ENCODE data around the gene CHSY1.
"Not testable (repeated sequence)": the region's sequence is repeated elsewhere in the genome, so short reads cannot be mapped to it uniquely, and the experiment has no call there.

CHSY1 gene

DNA sequence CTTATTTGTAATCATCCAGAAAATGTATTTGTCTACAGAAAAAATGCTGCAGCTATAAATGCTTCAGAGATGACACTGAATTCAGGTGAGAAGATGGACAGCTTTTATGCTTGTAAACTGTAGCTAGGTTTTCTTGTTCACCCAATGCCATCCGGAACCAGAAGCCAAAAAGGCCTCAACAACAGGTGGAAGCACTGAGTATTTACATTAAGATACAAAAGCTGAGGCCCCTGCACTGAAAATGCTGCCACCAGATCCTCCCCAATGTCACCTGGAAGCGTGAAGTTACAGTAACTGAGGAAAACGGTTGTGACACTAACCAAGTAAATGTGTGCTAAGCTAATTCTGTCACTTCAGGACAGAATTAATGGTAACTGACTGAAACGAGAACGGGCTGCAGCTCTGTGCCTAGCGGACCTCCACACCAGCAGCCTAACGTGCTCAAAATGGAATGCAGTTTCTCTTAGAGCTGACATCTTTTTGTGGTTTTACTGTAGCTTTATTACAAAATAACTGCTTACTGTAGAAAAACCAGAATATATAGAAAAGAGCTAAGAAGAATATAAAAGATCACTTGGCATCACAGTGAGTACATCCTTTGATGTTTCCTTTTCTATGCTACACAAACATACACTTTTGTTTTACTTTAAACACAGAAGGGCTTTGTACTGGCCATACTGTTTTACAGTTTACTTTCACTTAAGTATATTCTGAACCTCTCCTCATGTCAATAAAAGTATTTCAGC is 7.6 kb downstream of the CHSY1 start:
- no peak for DNase-seq

DNA sequence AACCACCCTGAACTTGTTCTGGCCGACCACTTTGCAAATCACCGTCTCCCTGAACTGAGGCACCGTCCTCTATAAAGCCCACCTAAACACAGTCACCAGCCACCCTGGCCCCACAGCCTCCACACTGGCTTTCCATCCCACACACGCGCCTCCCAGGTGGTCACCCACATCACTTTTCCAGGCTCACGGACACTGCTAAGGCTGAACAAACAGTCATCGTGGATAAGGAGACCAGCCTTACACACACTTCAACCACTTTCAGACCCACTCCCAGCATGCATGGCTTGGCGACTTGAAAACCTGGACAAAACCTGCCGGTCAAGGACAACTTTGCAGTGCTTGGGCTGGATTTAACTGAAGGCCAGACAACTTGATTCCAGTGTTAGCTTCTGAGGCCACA is 8.4 kb downstream of the CHSY1 start:
- DNase-seq, result no peak

DNA sequence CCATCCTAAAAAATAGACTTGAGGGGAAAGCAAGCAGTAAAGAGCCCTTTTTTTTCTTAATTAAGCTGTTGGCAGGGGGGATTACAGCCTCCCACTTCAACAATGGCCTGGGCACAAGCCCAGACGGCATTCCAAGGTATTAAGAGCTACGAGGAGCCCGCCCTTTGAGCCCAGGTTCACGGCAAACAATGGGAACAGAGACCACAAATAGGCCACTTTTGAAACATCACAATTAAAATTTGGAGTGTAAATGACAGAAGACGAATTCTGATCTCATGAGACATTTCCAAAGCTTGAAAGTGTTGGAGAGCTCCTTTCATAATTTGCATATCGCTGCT is 8.9 kb downstream of the CHSY1 start:
- DNase-seq, result no peak

DNA sequence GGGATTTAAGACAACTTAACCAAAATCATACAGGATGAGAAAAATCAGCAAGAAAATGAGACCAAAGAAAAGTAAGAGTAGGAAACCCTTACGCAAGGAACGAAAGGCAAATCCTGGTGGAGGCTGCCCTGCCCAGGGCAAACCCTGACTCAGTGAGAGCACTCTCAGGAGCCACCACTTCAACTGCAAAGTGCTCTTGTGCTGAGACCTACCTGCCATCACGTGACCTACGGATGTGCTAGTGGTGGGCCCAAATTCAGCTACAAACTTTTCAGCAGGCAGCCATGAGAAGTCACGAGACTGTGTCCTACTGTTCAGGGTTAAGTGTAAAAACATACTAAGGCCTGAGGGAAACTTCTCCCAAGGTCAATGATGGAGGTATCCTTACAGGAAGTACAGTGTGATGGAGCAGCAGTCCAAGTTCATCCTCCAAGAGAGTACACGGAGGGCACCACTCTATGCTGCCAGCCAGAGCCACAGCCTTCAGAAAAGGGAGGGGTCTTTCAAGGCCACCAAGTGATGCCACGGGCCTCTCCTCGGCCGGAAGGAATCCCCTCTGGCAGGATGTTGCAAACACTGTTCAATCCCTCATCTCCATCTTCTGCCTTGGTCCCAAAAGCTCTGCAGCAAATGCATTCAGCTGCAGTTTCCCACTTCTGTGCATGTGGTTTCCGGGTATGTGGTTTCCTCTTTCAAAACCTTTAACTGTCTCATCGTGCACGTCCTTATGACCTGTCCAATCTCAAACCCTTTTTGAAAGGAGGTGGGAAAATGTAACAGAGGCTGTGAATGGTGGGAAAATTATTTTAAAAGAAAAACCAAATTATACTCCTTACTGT is 9.5 kb downstream of the CHSY1 start:
- peak; percentile 31 for DNase-seq

DNA sequence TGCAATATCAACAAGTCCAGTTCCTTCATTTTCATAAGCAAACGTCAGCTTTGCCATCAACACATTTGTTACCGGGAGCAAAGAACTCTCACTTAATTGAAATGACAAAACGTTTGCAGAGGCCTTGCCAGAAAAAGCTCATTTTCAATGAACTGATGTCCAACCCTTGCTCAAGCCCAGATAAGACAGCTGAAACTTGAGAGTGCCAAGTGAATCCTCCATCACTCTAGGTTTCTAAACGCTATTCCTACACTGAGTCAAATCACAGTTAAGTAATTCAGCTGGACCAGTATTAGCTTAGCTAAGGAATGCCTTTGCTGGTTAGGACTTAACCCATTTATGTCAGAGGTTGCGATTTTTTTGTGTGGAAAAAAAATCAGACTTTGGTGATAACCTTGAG is 11.5 kb downstream of the CHSY1 start:
- DNase-seq, result no peak

DNA sequence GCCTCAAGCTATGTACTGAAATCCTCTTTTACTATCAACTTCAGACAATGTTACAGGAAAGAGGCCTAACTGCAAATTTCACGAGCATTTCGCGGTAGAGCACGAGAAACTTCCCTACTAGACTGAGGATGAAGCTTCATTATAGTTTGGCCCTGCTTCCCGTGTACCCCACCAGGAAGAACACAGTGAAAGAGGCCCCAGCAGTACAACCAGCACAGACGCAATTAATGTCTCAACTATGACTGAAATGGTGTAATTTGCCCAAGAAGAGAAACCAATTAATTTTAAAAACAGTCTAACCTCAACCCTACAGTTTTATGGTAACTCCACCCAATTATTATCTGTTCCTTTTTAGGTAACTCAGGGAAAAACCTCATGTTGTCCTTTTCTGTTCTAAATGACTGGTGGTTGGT is 12.1 kb downstream of the CHSY1 start:
- DNase-seq, result no peak

DNA sequence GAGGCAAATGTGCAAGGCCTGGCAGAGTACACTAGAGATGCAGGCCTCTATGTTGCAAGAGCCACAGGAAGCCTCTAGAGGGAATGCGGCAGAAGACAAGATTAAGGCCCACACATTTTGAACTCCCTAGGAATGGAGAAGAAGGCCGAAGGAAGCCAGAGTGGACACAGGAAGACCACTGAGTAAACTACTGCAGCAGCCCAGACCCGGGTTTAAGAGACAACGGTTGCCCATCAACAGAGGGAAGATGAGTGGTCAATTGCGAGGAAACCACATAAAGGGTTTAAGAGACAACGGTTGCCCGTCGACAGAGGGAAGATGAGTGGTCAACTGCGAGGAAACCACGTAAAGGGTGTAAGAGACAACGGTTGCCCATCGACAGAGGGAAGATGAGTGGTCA is 14.6 kb downstream of the CHSY1 start:
- DNase-seq, result no peak

DNA sequence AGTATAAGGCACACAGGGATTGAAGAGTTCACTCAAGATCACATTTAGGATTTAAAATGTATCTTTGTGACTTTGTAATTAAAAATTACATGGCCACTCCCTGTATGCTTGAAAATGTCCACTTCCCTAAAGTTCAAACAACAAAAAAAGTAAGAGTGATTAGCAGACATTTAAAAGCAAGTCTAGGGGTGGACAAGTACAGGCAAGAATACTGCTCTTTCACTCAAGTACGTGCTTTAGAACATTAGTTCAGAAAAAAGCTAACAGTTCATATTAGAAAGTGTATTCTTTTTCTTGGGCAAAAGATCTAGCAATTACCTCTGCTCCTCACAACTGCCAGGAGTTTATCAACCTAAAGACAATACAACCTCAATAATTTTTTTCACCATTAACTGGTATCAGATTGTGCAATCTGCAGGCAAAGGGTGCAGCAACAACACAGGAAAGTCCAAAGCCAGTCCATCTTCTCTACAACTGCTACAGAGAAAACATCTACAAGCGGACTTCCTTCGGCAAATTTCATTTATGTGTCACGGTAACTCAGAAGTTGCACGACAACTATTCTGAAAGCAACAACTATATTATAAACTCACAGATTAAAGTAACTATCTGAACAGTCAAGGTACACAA is 18.1 kb downstream of the CHSY1 start:
- DNase-seq, result no peak

DNA sequence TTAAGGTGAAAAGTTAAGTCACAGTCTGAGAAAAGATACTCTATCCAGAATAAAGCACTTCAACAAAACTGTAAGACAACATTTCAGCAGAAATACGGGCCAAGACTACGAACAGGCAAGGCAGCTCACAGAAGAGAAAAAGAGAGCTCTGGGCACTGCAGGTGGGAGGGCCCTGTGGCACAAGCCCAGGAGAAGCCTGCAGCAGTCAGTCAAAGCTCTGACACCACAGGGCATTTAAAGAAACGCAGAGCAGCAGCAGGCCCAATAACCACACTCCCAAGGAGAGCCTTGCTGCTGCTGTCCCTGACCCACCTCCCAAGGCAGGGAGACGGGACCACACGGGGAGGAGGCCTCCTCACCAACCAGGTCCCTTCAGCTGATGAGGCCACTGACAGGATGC is 19.2 kb downstream of the CHSY1 start:
- DNase-seq, result no peak

DNA sequence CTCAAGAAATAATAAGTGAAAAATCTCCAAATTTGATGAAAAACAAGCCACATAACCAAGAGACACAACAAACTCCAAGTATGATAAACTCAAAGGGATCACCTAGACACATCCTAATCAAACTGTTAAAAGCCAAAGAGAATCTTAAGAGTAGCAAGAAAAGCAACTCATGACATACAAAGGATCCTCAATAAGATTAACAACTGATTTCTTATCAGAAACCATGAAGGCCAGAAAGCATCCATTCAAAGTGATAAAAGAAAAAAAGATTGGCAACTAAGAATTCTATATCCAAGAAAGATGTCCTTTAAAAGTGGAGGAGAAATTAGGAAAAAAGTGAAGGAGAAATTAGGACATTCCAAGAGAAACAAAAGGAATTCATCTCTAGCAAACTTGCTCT is 23.5 kb downstream of the CHSY1 start:
- no peak for DNase-seq

DNA sequence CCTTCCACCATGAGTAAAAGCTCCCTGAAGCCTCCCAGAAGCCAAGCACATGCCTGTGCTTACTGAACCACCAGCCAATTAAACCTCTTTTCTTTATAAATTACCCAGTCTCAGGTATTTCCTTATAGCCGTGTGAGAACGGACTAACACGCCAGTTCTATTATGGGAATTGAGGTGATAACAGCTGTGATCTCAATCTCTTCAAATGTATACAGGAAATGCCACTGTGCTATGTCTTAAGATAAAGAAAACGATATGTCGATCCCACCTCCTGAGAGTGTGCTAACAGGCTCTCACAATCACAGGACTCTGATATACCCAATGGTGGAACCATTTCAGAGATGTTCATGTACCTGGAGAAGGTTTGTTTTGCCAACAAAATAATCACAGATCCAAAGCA is 26.2 kb downstream of the CHSY1 start:
- no peak for DNase-seq

DNA sequence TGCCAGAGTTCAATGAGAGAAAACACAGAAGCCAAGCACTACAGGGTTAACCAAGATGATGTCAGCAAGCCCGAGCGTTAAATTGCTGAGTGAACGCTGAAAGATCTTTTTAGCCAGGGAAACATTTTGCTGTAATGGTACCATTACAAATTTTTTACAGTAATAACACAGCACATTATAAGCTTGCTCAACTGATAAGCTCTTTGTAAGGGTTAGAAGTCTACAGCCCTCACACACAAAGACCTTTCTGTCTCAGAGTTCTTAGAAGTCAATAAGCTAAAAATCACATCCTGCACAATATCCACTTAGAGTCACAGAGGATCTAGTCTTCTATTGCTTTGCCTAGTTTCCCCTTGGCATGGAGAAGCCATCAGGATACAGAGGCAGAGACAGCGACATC is 29.9 kb downstream of the CHSY1 start:
- DNase-seq, result no peak

DNA sequence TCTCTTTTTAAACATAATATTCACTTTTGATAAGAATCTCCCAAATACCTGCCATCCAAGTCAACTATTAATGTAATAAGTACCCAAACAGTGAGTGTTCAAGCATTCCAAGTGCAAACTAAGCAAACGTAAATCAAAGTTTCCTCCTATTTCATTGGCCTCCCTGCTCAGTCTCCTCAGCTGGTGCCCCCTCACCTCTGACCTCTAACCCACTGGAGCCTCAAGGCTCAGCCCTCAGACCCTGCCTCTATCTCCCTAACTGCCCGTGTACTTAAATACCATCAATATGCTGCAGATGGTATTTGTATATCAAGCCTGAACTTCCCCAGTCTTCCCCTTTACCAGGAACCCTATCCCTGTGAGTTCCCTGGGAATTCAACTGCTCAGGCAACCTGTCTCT is 31.8 kb downstream of the CHSY1 start:
- no peak for DNase-seq

DNA sequence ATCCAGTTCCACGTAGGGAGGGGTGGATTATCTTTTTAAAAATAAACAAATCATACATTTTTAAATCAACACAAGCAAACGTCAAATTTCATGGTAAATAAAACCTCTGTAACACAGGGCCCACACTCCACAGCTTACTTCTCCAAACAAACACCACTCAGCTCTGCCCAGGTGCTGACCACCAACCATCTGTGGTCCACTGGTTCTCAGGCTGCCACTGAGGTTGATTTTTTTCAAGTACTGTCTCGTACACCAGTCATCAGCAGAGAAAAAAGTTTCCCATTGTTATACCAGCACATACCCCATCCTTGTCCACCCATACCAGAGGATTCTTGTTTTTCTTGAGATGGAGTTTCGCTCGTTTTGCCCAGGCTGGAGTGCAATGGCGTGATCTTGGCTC is 32.4 kb downstream of the CHSY1 start:
- no peak for DNase-seq

DNA sequence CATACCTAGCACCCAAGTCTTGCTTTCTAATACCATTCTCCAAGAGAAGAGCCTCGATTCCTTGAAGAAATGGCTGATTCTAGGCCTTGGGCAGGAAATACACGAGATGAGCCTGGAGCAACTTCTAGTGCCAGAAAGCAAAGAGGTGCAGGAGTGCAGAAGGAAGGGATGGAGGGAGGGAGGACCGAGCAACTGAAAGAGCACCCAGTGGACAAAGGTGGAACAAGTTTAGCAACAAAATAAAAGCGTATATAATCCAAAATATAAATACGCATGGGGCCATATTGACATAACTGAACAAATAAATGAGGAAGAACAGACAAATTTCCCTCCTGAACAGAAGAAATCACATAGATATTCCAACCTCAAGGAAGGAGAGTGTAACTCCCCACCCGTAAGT is 34.4 kb downstream of the CHSY1 start:
- no peak for DNase-seq

DNA sequence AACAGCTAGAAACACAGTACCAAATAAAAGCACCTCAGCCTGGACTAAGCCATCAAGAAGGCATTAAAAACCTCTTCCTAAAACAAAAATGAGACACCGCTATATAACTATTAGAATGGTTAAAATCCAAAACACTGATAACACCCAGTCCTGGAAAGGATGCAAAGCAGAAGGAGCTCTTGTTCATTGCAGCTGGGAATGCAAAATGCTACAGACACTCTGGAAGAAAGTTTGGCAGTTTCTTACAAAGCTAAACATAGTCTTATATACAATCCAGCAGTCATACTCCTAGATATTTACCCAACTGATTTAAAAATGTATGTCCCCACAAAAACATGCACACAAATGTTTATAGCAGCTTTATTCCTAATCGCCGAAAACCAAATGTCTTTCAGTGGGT is 35.7 kb downstream of the CHSY1 start:
- no peak for DNase-seq

DNA sequence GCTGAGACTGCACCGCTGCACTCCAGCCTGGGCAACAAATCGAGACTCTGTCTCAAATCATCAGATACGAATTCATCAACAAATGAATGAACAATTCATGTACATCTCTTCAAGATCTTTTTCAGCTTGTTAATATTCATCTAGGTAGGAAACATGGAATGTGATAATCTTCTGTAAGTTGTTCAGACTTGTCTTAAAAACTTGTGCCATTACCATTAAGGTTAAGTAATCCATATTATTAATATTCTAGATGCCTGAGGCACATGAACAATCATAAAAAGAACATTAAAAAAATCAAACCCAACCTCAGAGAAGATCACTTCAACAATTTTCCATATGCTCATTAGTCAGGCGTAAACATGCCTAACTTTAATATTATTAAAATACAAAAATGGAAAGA is 36.2 kb downstream of the CHSY1 start:
- DNase-seq, result no peak

DNA sequence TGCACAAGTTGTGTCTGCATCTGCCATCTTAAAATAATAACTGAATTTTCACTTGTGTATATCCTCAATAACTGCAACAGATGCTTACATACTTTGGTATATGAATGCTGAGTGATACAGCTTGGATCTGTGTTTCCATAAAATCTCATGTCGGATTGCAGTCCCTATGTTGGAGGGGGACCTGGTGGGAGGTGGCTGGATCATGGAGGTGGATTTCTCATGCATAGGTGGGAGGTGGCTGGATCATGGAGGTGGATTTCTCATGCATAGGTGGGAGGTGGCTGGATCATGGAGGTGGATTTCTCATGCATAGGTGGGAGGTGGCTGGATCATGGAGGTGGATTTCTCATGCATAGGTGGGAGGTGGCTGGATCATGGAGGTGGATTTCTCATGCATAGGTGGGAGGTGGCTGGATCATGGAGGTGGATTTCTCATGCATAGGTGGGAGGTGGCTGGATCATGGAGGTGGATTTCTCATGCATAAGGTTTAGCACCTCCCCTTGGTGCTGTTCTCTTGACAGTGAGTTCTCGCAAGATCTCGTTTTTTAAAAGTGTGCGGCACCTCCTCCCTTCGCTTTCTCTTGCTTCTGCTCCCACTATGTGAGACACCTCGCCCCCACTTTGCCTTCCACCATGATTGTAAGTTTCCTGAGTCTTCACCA is 37.3 kb downstream of the CHSY1 start:
- not testable (repeated sequence) for DNase-seq

DNA sequence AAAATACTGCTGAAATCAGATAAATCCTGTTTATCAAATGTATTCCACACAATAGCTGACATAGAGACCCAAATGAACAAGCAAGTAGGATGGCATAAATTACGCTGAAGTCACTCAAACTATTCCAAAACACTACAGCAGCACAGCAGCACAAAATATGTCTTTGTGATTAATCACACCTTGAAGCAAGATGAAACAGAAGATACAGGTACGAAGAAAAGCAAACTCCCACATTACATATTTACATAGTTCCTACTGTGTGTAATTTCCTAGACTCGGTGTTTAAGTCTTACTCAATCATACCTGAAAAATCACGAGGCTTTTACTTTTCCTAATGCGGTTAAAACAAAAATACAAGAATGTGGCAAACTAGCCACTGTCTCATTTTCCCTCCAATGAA is 38.3 kb downstream of the CHSY1 start:
- DNase-seq, result no peak

DNA sequence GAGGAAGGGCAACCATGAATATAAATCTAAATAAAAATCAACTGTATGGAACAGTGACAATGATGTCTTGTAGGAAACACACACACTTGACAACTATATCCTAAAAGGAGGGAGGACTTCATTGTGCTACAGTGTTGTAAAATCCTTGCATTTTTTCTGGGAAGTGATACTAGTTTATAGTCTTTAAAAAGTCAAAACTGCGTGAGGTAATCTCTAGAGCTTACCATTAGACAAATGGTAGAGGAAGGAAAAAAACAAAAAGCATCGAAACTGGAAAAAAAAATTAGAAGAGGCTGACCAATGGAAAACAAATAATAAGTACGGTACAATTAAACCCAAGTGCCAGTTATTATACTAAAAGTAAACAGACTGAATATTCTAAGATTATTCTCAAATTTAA is 38.7 kb downstream of the CHSY1 start:
- DNase-seq, result no peak

DNA sequence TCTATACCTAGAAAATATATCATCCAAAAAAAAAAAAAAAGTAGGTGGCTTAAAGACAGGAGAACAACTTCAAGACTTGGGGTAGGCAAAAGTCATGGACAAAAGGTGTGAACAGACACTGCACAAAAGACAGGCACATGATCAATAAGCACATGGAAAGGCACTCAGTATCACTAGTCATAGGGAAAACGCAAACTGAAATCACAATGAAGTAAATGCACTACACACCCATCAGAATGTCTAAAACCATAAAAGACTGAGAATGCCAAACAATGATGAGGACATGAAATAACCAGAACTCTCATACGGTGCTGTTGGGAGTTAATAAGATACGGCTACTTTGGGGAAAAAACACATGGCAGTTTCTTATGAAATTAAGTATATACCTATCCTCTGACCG is 40.0 kb downstream of the CHSY1 start:
- no peak for DNase-seq

DNA sequence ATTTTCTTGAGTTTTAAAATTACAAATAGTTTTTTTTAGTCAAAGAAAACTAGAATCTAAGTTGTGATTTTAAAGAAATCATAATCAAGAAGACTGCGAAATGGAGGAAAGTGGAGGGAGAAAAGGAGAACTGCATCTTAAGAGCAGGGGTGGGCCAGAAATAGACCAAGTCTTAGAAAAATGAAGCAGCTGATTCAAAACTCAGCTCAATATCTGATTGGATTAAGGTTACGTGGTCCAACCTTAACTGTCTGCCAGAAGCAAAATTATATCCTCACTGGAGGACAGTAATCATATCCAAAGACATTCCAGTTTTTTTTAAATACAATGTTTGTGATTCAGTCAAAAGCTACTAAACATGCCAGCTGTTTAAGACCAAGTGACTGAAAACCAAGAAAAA is 41.4 kb downstream of the CHSY1 start:
- no peak for DNase-seq

DNA sequence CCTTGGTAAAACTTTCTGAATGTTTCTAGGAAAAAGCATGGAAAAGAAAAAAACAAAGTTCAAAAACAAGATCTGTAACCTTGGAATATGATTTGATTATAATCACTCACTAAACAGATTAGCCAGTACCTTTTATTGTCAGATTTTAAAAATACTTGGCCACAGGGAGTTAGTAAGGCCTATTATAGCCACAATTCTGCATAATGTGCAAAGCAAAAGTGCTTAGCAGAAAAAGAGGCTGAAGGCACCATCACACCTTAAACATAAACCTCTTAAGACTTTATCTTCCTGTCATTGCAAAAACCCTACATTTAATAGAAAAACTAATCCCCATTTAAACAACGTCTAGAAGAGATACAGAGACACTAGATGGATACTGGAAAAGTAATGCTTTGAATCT is 41.8 kb downstream of the CHSY1 start:
- no peak for DNase-seq

Data from activated CD4-positive, alpha-beta T cell treated with anti-CD3 and anti-CD28 coated beads, Interleukin-2, amount 50 U/mL, for 1 hour (primary cell).